ENCODE data around the gene GPR35.

GRCh38 chr2:240643093-240643810 lies 18.0 kb downstream of the GPR35 start:
- TF ChIP-seq CTCF (IDR thresholded peaks at IDR 0.05) (no peak), POLR2A (IDR thresholded peaks at IDR 0.05) (no peak), POLR2AphosphoS5 (IDR thresholded peaks at IDR 0.05) (no peak), EP300 (IDR thresholded peaks at IDR 0.05; ENCODE audit: low read depth) (no peak)
